Kasumi-1 (cell line): ENCODE measurements around the gene TNF.
"Not testable (repeated sequence)": the region's sequence is repeated elsewhere in the genome, so short reads cannot be mapped to it uniquely, and the experiment has no call there.

Source experiments
- DNase-seq, 2 experiments: peaks; one replicate each; lab custom pipeline; 2025; lab: John Stamatoyannopoulos, UW

TNF gene

GRCh38 chr6:31588871-31589650 is 13.7 kb downstream of the TNF start:
- DNase-seq, result no peak

GRCh38 chr6:31590691-31591090 is 15.3 kb downstream of the TNF start:
- not testable (repeated sequence) for DNase-seq

GRCh38 chr6:31592396-31592771 is 17.0 kb downstream of the TNF start:
- no peak for DNase-seq

GRCh38 chr6:31597006-31597405 is 21.6 kb downstream of the TNF start:
- DNase-seq, result peak; percentile 76 to 89

GRCh38 chr6:31607317-31607716 is 32.0 kb downstream of the TNF start:
- no peak for DNase-seq

- no peak for DNase-seq
Observed at GRCh38 chr6:31609519-31610406, 34.4 kb downstream of the TNF start.

- no peak for DNase-seq
Observed at GRCh38 chr6:31610968-31611367, 35.6 kb downstream of the TNF start.

- DNase-seq, result peak in 1 of 2 experiments; percentile 33
Observed at GRCh38 chr6:31614075-31614619, 38.8 kb downstream of the TNF start.

GRCh38 chr6:31614684-31615578 is 39.6 kb downstream of the TNF start, which contains the start of gene AIF1:
AIF1 (plus strand) TSS chr6:31615234; CDS start chr6:31615330, 96 bp downstream.
- DNase-seq, result peak; percentile 73 to 82

GRCh38 chr6:31615748-31616147 is 40.4 kb downstream of the TNF start:
- peak; percentile 97 to 98 for DNase-seq

- no peak for DNase-seq
Observed at GRCh38 chr6:31617010-31617409, 41.6 kb downstream of the TNF start.

GRCh38 chr6:31619805-31620585 is 44.6 kb downstream of the TNF start:
- DNase-seq, result peak; percentile 99

- peak; percentile 69 to 81 for DNase-seq
Observed at GRCh38 chr6:31620586-31621319, 45.4 kb downstream of the TNF start, which contains the start of gene PRRC2A. PRRC2A (plus strand) TSS chr6:31620715; CDS start chr6:31622790, 2,075 bp downstream.

- no peak for DNase-seq
Observed at GRCh38 chr6:31621320-31621939, 46.1 kb downstream of the TNF start.

- DNase-seq, result no peak
Observed at GRCh38 chr6:31621991-31622390, 46.6 kb downstream of the TNF start.

- peak; percentile 22 to 38 for DNase-seq
Observed at GRCh38 chr6:31622684-31623091, 47.3 kb downstream of the TNF start.

GRCh38 chr6:31624070-31624469 is 48.7 kb downstream of the TNF start:
- no peak for DNase-seq

- DNase-seq, result no peak
Observed at GRCh38 chr6:31626952-31627351, 51.6 kb downstream of the TNF start.

GRCh38 chr6:31627690-31628287 is 52.4 kb downstream of the TNF start:
- no peak for DNase-seq
